HTR-8/SVneo (cell line): ENCODE results near the gene DLST.
A peak's percentile ranks its signal among the peaks of the same experiment; 100 is the strongest.

Experiments
- DNase-seq: peaks from one replicate; pipeline ENCODE4 v3.0.0; 2011; ENCODE audit warnings: low spot score, mixed read lengths; ENCODE audit not compliant: insufficient read length
- FAIRE-seq: peaks from 2 replicates; lab custom pipeline; 2011; peaks lifted over from hg19 to GRCh38; lab: Jason Lieb, UNC

The DLST gene

DNA sequence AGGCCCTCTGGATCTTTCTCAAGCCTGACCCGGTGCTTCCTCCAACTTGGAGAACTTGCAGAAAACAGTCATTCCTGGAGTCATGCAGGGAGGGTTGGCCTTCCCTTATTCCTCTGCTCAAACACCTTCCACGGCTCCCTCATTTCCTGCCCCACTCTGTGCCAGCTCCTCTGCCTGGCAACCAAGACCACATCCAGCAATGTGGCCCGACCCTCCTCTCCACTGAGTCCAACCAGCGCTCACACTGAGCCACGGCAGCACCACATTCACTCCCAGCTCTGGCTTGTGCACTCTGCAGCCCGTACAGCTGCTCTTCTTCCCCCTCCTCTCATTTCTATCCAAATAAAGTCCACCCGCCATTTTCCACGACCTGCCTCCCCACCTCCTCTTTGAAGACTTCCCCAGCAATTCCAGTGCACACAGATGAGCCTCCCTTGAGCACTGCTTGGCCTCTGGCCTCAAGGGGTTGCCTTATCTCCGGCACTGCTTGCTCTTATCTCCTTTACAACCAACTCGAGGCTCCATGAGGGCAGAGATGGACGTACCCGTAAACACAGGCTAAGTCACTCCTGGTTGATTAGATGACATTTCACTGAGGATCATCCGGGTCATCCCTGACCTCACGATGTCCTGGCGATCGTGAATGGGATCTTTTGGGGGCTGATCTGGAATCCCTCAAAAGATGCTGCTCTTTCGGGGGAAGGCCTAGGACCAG, 68.3 kb downstream of the DLST start:
- no peak for DNase-seq
- FAIRE-seq, result peak; percentile 72

DNA sequence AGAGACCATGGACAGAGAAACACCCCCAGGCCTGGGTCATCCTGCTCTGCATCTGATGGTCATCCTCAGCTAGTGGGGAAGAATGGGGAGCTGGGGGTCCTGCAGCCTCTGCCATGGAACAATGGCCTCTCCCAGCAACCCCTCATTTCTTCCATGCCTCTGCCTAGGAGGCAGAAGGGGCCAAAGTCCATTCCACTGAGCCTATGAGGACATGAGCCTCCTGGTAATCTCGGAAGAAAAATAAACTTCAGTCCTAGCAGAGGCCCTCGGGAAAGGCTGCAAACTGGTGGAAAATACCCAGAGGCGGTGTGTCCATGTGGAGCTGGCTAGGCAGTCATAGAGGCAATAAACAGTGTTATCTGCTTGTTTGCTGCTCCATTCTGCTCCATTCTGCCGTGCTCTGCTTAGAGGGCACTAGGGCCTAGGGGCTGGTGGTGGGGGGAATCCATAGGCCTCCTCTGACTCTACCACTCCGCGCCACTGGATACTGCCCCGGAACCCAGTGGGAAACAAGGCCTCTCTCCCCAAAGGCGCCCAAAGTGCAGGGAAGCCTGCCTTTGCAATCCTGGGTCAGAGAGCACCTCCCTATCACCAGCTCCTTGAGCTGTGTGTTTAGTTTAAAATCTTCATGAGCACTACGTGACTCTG, 69.2 kb downstream of the DLST start:
- DNase-seq, result no peak
- peak; percentile 75 for FAIRE-seq

DNA sequence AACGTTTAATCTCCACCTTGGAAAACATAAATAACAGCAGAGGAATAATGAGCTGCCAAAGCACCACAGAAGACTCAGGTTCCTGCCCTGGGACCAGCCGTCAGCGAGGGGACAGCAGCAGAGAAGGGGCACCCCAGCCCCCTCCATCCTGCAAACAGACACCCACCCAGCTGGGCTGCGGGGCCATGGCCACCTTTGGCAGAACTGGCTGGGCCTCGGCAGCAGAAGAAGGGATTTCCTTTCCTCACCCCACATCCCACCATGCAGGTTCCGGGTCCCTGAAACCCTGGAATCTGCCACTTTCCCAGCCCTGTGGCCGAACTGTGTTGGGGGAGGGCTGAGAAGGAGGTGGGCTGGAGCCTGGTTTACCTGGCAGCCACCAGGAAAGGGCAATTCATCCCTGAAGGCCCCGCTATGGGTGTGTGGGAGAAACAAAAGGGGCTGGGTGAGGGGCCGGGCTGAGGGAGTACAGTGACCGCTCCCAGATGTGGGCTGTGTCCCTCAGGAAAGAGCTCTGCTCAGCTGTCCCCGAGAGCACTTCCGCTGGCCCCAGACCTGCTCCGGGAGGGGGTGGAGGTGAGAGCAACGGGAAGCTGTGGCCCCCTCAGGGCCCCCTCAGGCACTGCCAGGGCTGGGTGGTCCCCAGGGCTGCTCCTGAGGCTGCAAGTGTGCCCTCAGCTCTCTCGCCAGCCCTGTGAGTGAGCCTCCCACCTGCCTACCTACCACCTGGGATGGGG, 69.9 kb downstream of the DLST start:
- DNase-seq (no peak), FAIRE-seq (peak; percentile 75)

DNA sequence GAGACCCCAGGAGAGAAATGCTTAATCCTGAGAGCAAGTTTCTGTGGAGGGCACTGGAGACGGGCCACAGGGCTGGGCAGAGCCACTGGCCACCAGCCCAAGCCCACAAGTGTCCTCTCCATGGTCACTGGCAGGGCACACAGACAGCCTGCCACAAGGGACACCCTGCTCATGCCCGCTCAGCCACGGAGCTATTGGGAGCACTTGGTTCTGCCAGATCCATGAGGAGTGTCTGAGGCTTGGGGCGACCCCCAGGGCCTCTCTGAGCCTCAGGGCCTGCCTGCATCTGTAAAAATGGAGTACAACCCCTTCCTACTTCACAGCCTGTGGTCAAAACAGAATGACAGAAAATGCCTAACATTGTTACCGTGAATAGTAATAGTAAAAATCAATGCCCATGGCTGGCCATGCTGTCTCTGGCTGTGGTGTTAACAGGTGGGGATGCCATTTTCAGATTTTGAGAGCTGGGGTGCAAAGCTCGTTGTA, 70.5 kb downstream of the DLST start:
- DNase-seq (no peak), FAIRE-seq (no peak)

DNA sequence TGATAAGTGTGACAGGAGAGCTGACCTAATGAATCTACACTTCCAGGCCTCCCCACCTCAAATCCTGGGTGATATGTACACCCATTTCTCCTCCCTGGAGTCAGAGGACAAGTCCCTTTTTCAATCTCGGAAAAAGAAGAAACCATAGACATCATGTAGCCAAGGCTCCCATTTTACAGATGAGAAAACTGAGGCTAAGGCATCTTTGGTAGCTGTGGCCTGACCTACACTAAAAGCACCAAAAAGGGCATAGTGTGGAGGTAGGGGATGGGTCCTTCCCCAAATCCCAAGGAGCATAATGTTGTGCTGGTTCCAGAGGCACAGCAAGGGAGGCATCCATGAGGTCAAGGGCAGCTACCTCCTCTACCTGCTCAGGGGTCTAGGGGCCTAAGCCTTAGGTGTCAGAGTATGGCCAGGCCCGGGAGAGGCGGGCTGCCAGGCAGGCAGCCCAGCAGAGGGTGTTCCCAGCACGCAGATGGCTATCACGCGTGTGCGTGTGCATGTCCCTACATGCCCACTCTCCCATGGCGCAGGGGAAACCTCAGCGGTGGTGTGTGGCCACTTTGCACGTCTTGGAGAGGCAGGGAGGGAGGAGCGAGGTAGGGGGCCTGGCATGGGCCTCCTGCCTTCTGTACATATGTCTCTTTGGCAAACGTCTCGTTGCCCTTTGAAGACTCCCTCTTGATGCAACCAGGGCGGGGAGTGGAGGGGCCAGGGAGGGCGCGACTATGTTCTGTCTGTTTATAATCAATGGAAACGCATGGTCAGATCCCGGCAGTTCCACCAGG, 71.2 kb downstream of the DLST start:
- DNase-seq (no peak), FAIRE-seq (peak; percentile 94)
